WERI-Rb-1 (cell line): ENCODE data around the gene TAF3.

Source experiments
- DNase-seq: peaks from one replicate; pipeline ENCODE4 v3.0.0-alpha.2; 2020
- H3K27ac ChIP-seq: fragments of 250-450 bp; sonication (Bioruptor Pico); 2 replicates; pipeline ENCODE4 v1.5.1; 2020; ENCODE audit warnings: mild to moderate bottlenecking, moderate library complexity
- H3K27me3 ChIP-seq: fragments of 250-450 bp; sonication (Bioruptor Pico); 2 replicates; pipeline ENCODE4 v1.5.1; 2021; ENCODE audit warnings: mild to moderate bottlenecking, low read depth, moderate library complexity; ENCODE audit not compliant: insufficient read depth, severe bottlenecking
- H3K36me3 ChIP-seq: fragments of 250-450 bp; sonication (Bioruptor Pico); 2 replicates; pipeline ENCODE4 v1.5.1; 2020; ENCODE audit warnings: mild to moderate bottlenecking, moderate library complexity
- H3K4me3 ChIP-seq: 2 replicates; pipeline ENCODE4 v1.5.1; 2011; ENCODE audit warnings: low read depth, mild to moderate bottlenecking, control low read depth, low read length
- H3K9me3 ChIP-seq: fragments of 250-450 bp; sonication (Bioruptor Pico); 2 replicates; pipeline ENCODE4 v1.5.1; 2021; ENCODE audit warnings: mild to moderate bottlenecking, moderate library complexity; ENCODE audit not compliant: severe bottlenecking
- CTCF ChIP-seq: IDR thresholded peaks from 2 replicates; pipeline ENCODE4 v1.5.1; 2011; ENCODE audit warnings: low read depth, mild to moderate bottlenecking, control low read depth, inconsistent platforms, low read length

The TAF3 gene

GRCh38 chr10:8037941-8038894 is 219.9 kb downstream of the TAF3 start:
- DNase-seq, result no peak
- H3K27ac ChIP-seq, result no peak overlapping the region
- no peaks in the 10 kb centered on the region for H3K9me3 ChIP-seq
- no peaks in the 10 kb centered on the region for H3K36me3 ChIP-seq
- TF ChIP-seq CTCF, result no peak
- no peak overlapping the region for H3K4me3 ChIP-seq
- H3K27me3 ChIP-seq, result peaks cover 47% of the 10 kb centered on the region

GRCh38 chr10:8039321-8039881 is 221.1 kb downstream of the TAF3 start:
- DNase-seq, result no peak
- Histone ChIP-seq H3K36me3 (no peaks in the 10 kb centered on the region), H3K27ac (no peak overlapping the region), H3K9me3 (no peaks in the 10 kb centered on the region), H3K4me3 (no peak overlapping the region), H3K27me3 (peaks cover 59% of the 10 kb centered on the region)
- no peak for TF ChIP-seq CTCF

GRCh38 chr10:8040651-8041050 is 222.3 kb downstream of the TAF3 start:
- Histone ChIP-seq H3K9me3 (no peaks in the 10 kb centered on the region), H3K4me3 (no peak overlapping the region), H3K27ac (no peak overlapping the region), H3K36me3 (no peaks in the 10 kb centered on the region), H3K27me3 (peaks cover 64% of the 10 kb centered on the region)
- no peak for DNase-seq
- no peak for TF ChIP-seq CTCF

- Histone ChIP-seq H3K9me3 (no peaks in the 10 kb centered on the region), H3K27me3 (peaks cover 68% of the 10 kb centered on the region), H3K4me3 (no peak overlapping the region), H3K36me3 (no peaks in the 10 kb centered on the region), H3K27ac (no peak overlapping the region)
- DNase-seq, result no peak
- no peak for TF ChIP-seq CTCF
These were observed 223.1 kb downstream of the TAF3 start for GRCh38 chr10:8041284-8041991.

- Histone ChIP-seq H3K36me3 (no peaks in the 10 kb centered on the region), H3K4me3 (no peak overlapping the region), H3K9me3 (no peaks in the 10 kb centered on the region), H3K27me3 (peaks cover 68% of the 10 kb centered on the region), H3K27ac (no peak overlapping the region)
- DNase-seq, result no peak
- TF ChIP-seq CTCF, result no peak
These were observed 223.9 kb downstream of the TAF3 start for GRCh38 chr10:8041992-8042720.
